ENCODE measurements around the gene IREB2.

Gene IREB2

GRCh38 chr15:78417754-78418630 lies 20.0 kb upstream of the IREB2 start:
- no peak overlapping the region for H3K27ac Mint-ChIP-seq
- no peak overlapping the region for H3K4me3 Mint-ChIP-seq
- H3K36me3 Mint-ChIP-seq (ENCODE audit: low read depth), result no peaks in the 10 kb centered on the region
- peaks cover 22% of the 10 kb centered on the region for H3K27me3 Mint-ChIP-seq (ENCODE audit: low read depth)
- peaks cover 3% of the 10 kb centered on the region for H3K4me1 Mint-ChIP-seq (ENCODE audit: low read depth)
- no peaks in the 10 kb centered on the region for H3K9me3 Mint-ChIP-seq

GRCh38 chr15:78418686-78419085 lies 19.3 kb upstream of the IREB2 start:
- peaks cover 3% of the 10 kb centered on the region for H3K4me1 Mint-ChIP-seq (ENCODE audit: low read depth)
- H3K27ac Mint-ChIP-seq, result no peak overlapping the region

GRCh38 chr15:78419367-78419766 lies 18.6 kb upstream of the IREB2 start:
- no peaks in the 10 kb centered on the region for H3K9me3 Mint-ChIP-seq
- no peak overlapping the region for H3K4me3 Mint-ChIP-seq
- no peaks in the 10 kb centered on the region for H3K36me3 Mint-ChIP-seq (ENCODE audit: low read depth)
- peaks cover 20% of the 10 kb centered on the region for H3K27me3 Mint-ChIP-seq (ENCODE audit: low read depth)
- H3K4me1 Mint-ChIP-seq (ENCODE audit: low read depth), result peaks cover 3% of the 10 kb centered on the region
- no peak overlapping the region for H3K27ac Mint-ChIP-seq

More at GRCh38 chr15:78418686-78419085, 19.3 kb upstream of the IREB2 start:
- no peaks in the 10 kb centered on the region for H3K36me3 Mint-ChIP-seq (ENCODE audit: low read depth)
- peaks cover 25% of the 10 kb centered on the region for H3K27me3 Mint-ChIP-seq (ENCODE audit: low read depth)
- no peak overlapping the region for H3K4me3 Mint-ChIP-seq
- H3K9me3 Mint-ChIP-seq, result no peaks in the 10 kb centered on the region

GRCh38 chr15:78420220-78420619 lies 17.8 kb upstream of the IREB2 start:
- no peak overlapping the region for H3K27ac Mint-ChIP-seq
- H3K27me3 Mint-ChIP-seq (ENCODE audit: low read depth), result peaks cover 18% of the 10 kb centered on the region
- no peak overlapping the region for H3K4me3 Mint-ChIP-seq
- no peaks in the 10 kb centered on the region for H3K36me3 Mint-ChIP-seq (ENCODE audit: low read depth)
- no peaks in the 10 kb centered on the region for H3K9me3 Mint-ChIP-seq
- H3K4me1 Mint-ChIP-seq (ENCODE audit: low read depth), result peaks cover 3% of the 10 kb centered on the region

GRCh38 chr15:78420766-78421165 lies 17.2 kb upstream of the IREB2 start:
- Mint-ChIP-seq H3K9me3 (no peaks in the 10 kb centered on the region), H3K27ac (no peak overlapping the region), H3K4me3 (no peak overlapping the region), H3K4me1 (ENCODE audit: low read depth) (peaks cover 8% of the 10 kb centered on the region), H3K36me3 (ENCODE audit: low read depth) (no peaks in the 10 kb centered on the region), H3K27me3 (ENCODE audit: low read depth) (peaks cover 20% of the 10 kb centered on the region)

GRCh38 chr15:78421238-78421965 lies 16.6 kb upstream of the IREB2 start:
- Mint-ChIP-seq H3K4me3 (no peak overlapping the region), H3K4me1 (ENCODE audit: low read depth) (peaks cover 12% of the 10 kb centered on the region), H3K36me3 (ENCODE audit: low read depth) (no peaks in the 10 kb centered on the region), H3K27ac (no peak overlapping the region), H3K9me3 (no peaks in the 10 kb centered on the region), H3K27me3 (ENCODE audit: low read depth) (peaks cover 20% of the 10 kb centered on the region)

- Mint-ChIP-seq H3K4me3 (no peak overlapping the region), H3K36me3 (ENCODE audit: low read depth) (no peaks in the 10 kb centered on the region), H3K27ac (no peak overlapping the region), H3K4me1 (ENCODE audit: low read depth) (peaks cover 12% of the 10 kb centered on the region), H3K9me3 (no peaks in the 10 kb centered on the region), H3K27me3 (ENCODE audit: low read depth) (peaks cover 20% of the 10 kb centered on the region)
These were observed 15.3 kb upstream of the IREB2 start for GRCh38 chr15:78422571-78423340.

GRCh38 chr15:78424673-78425072 lies 13.3 kb upstream of the IREB2 start:
- Mint-ChIP-seq H3K4me1 (ENCODE audit: low read depth) (peaks cover 12% of the 10 kb centered on the region), H3K27me3 (ENCODE audit: low read depth) (peaks cover 20% of the 10 kb centered on the region), H3K36me3 (ENCODE audit: low read depth) (no peaks in the 10 kb centered on the region)

GRCh38 chr15:78425643-78426042 lies 12.4 kb upstream of the IREB2 start:
- Mint-ChIP-seq H3K4me1 (ENCODE audit: low read depth) (peaks cover 12% of the 10 kb centered on the region), H3K27me3 (ENCODE audit: low read depth) (peaks cover 27% of the 10 kb centered on the region), H3K27ac (no peak overlapping the region), H3K36me3 (ENCODE audit: low read depth) (no peaks in the 10 kb centered on the region), H3K4me3 (no peak overlapping the region), H3K9me3 (no peaks in the 10 kb centered on the region)

More at GRCh38 chr15:78424673-78425072, 13.3 kb upstream of the IREB2 start:
- no peak overlapping the region for H3K27ac Mint-ChIP-seq
- H3K9me3 Mint-ChIP-seq, result no peaks in the 10 kb centered on the region
- H3K4me3 Mint-ChIP-seq, result no peak overlapping the region

- no peak overlapping the region for H3K4me3 Mint-ChIP-seq
- peaks cover 30% of the 10 kb centered on the region for H3K27me3 Mint-ChIP-seq (ENCODE audit: low read depth)
These were observed 11.7 kb upstream of the IREB2 start for GRCh38 chr15:78426300-78426699.

GRCh38 chr15:78427953-78428352 lies 10.1 kb upstream of the IREB2 start:
- Mint-ChIP-seq H3K4me3 (no peak overlapping the region), H3K36me3 (ENCODE audit: low read depth) (no peaks in the 10 kb centered on the region), H3K9me3 (no peaks in the 10 kb centered on the region), H3K4me1 (ENCODE audit: low read depth) (peaks cover 10% of the 10 kb centered on the region), H3K27me3 (ENCODE audit: low read depth) (peaks cover 33% of the 10 kb centered on the region), H3K27ac (no peak overlapping the region)

More at GRCh38 chr15:78426300-78426699, 11.7 kb upstream of the IREB2 start:
- H3K4me1 Mint-ChIP-seq (ENCODE audit: low read depth), result peaks cover 12% of the 10 kb centered on the region
- no peaks in the 10 kb centered on the region for H3K9me3 Mint-ChIP-seq
- H3K27ac Mint-ChIP-seq, result no peak overlapping the region
- H3K36me3 Mint-ChIP-seq (ENCODE audit: low read depth), result no peaks in the 10 kb centered on the region

- H3K4me3 Mint-ChIP-seq, result no peak overlapping the region
- no peaks in the 10 kb centered on the region for H3K36me3 Mint-ChIP-seq (ENCODE audit: low read depth)
- peaks cover 32% of the 10 kb centered on the region for H3K27me3 Mint-ChIP-seq (ENCODE audit: low read depth)
- H3K4me1 Mint-ChIP-seq (ENCODE audit: low read depth), result peaks cover 9% of the 10 kb centered on the region
- H3K27ac Mint-ChIP-seq, result no peak overlapping the region
- no peaks in the 10 kb centered on the region for H3K9me3 Mint-ChIP-seq
These were observed 8.5 kb upstream of the IREB2 start for GRCh38 chr15:78429477-78429876.

GRCh38 chr15:78431955-78432354 lies 6.1 kb upstream of the IREB2 start:
- no peaks in the 10 kb centered on the region for H3K9me3 Mint-ChIP-seq
- peaks cover 28% of the 10 kb centered on the region for H3K27me3 Mint-ChIP-seq (ENCODE audit: low read depth)
- no peaks in the 10 kb centered on the region for H3K36me3 Mint-ChIP-seq (ENCODE audit: low read depth)
- H3K27ac Mint-ChIP-seq, result no peak overlapping the region
- H3K4me1 Mint-ChIP-seq (ENCODE audit: low read depth), result peaks cover 4% of the 10 kb centered on the region
- H3K4me3 Mint-ChIP-seq, result no peak overlapping the region

- no peak overlapping the region for H3K4me3 Mint-ChIP-seq
- no peaks in the 10 kb centered on the region for H3K36me3 Mint-ChIP-seq (ENCODE audit: low read depth)
- peaks cover 28% of the 10 kb centered on the region for H3K27me3 Mint-ChIP-seq (ENCODE audit: low read depth)
- H3K4me1 Mint-ChIP-seq (ENCODE audit: low read depth), result peaks cover 9% of the 10 kb centered on the region
- H3K27ac Mint-ChIP-seq, result no peak overlapping the region
- no peaks in the 10 kb centered on the region for H3K9me3 Mint-ChIP-seq
These were observed 5.4 kb upstream of the IREB2 start for GRCh38 chr15:78432664-78433063.
